Measurements from ENCODE around the gene STARD7.

Gene STARD7

DNA sequence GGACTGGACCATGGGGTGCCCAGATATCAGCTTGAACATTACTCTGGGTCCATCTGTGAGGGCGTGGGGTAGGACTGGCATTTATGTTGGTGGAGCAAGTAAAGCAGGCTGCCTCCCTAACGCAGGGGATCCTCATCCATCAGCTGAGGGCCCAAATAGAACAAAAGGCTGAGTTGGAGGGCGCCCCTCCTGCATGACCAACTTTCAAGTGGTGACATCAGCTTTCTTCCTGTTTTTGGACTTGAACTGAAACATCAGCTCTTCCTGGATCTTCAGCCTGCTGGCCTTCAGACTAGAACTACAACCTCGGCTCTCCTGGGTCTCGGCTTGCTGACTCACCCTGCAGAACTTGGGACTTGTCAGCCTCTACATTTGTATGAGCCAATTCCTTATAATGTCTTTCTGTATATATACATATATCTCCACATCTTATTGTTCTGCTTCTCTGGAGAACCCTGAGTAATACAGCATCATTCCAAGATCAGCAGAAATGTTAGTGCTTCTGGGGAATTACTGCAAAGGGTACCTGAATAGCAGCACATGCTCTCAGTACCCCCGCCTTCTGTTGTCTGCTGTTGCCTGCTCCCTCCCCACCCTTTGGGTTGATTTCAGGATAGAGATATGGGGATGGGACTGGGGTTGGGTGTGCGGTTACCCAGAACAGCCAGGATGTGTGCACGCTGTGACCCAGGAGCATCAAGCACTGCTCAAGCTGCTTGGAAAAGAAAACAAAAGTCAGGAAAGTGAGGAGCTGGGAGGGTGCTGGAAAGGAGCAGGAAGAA is 37.2 kb upstream of the STARD7 start:
- no peaks in the 10 kb centered on the region for H3K4me1 ChIP-seq (ENCODE audit: insufficient read depth, low read length)
- no peaks in the 10 kb centered on the region for H3K36me3 ChIP-seq (ENCODE audit: insufficient read depth, low read length)
- H3K4me3 ChIP-seq (ENCODE audit: low read length) = no peak overlapping the region
- no peaks in the 10 kb centered on the region for H3K9me3 ChIP-seq (ENCODE audit: low read length)
- H2AFZ ChIP-seq (ENCODE audit: low read depth, low read length) = no peak overlapping the region
- no peaks in the 10 kb centered on the region for H3K27me3 ChIP-seq (ENCODE audit: insufficient read depth, low read length)

DNA sequence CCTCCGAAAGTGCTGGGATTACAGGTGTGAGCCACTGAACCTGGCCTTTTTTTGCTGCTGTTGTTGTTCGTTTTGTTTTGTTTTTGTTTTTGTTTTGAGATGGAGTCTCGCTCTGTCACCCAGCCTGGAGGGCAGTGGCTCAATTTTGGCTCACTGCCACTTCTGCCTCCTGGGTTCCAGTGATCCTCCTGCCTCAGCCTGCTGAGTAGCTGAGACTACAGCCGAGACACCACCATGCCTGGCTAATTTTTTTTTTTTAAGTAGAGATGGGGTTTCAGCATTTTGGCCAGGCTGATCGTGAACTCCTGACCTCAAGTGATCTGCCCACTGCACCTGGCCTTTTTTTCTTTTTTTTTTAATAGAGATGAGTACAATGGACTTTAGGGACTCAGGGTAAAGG is 35.2 kb upstream of the STARD7 start:
- H3K27me3 ChIP-seq (ENCODE audit: insufficient read depth, low read length) = no peaks in the 10 kb centered on the region
- H2AFZ ChIP-seq (ENCODE audit: low read depth, low read length) = no peak overlapping the region

DNA sequence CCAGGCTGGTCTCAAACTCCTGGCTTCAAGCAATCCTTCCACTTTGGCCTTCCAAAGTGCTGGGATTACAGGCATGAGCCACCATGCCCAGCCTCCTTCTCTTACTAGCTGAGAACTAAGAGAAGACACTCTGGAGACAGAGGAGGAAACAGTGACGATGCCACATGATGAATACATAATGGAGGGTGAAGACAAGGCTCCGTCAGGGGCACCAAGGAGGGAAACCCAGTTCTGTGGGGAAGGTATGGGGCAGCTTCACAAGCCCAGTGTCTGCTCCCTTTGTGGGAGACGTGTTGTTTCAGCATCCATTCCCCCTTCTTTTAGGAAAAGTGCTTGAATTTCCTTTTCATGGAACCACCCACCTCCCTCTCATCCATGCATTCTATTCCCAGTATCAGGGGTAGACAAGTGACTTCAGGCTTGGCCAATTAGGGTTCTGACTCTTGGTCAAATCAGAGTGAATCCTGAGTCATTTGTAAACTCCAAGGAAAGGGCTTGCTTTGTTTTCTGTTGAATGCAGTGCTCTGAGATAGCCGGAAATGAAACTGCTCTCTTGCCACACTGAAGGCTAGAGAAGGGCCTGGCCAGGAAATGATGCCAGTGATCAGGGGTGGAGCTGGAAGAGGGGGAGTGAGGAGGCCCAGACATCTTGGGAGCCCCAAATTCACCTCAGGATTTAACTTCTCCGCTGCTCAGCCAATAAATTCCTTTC is 33.4 kb upstream of the STARD7 start:
- H2AFZ ChIP-seq (ENCODE audit: low read depth, low read length) = no peak overlapping the region
- H3K4me3 ChIP-seq (ENCODE audit: low read length) = no peak overlapping the region
- H3K9me3 ChIP-seq (ENCODE audit: low read length) = no peaks in the 10 kb centered on the region
- H3K36me3 ChIP-seq (ENCODE audit: insufficient read depth, low read length) = peaks cover 5% of the 10 kb centered on the region
- no peaks in the 10 kb centered on the region for H3K4me1 ChIP-seq (ENCODE audit: insufficient read depth, low read length)
- no peaks in the 10 kb centered on the region for H3K27me3 ChIP-seq (ENCODE audit: insufficient read depth, low read length)

More for the DNA sequence above, 35.2 kb upstream of the STARD7 start:
- no peak overlapping the region for H3K4me3 ChIP-seq (ENCODE audit: low read length)
- H3K9me3 ChIP-seq (ENCODE audit: low read length) = no peaks in the 10 kb centered on the region
- H3K4me1 ChIP-seq (ENCODE audit: insufficient read depth, low read length) = no peaks in the 10 kb centered on the region
- peaks cover 3% of the 10 kb centered on the region for H3K36me3 ChIP-seq (ENCODE audit: insufficient read depth, low read length)

GRCh38 chr2:96241227-96241626 is 32.6 kb upstream of the STARD7 start:
- no peaks in the 10 kb centered on the region for H3K27me3 ChIP-seq (ENCODE audit: insufficient read depth, low read length)
- peaks cover 5% of the 10 kb centered on the region for H3K36me3 ChIP-seq (ENCODE audit: insufficient read depth, low read length)
- H3K4me3 ChIP-seq (ENCODE audit: low read length) = no peak overlapping the region
- no peaks in the 10 kb centered on the region for H3K9me3 ChIP-seq (ENCODE audit: low read length)
- H2AFZ ChIP-seq (ENCODE audit: low read depth, low read length) = no peak overlapping the region
- H3K4me1 ChIP-seq (ENCODE audit: insufficient read depth, low read length) = no peaks in the 10 kb centered on the region

DNA sequence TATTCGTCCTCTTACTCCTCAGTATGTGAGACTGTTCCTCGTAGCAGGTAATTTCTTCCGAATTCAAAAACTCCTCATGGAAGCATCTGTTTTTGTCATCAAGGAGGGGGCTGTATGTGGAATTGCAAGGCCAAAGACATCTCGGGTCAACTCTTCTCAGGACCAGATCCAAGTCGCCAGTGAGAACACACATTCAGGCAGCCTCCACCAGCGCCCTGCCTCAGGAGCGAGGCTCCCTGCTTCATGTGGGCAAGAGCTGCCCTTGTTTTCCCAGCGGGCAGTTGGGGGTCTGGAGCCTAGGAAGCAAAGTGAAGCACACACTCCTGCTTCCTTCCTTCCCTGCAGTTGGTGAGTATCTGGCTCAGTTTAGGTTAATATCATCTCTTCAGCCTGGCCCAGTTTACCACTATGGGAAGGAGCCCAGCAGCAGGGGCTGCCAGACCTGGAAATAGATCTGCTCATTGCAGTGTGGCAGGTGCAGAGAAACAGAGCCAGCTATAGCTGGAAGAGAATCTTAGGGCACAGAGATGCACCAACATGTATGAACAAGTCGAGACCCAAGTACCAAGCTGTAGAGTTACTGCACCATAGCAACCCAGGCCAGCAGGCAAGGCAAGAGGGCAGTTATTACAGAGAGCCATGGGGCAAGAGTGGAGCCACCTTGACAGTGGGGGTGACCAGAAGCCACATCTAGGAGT is 31.9 kb upstream of the STARD7 start:
- no peaks in the 10 kb centered on the region for H3K27me3 ChIP-seq (ENCODE audit: insufficient read depth, low read length)
- no peak overlapping the region for H3K4me3 ChIP-seq (ENCODE audit: low read length)
- H3K9me3 ChIP-seq (ENCODE audit: low read length) = no peaks in the 10 kb centered on the region
- H3K4me1 ChIP-seq (ENCODE audit: insufficient read depth, low read length) = no peaks in the 10 kb centered on the region
- peaks cover 5% of the 10 kb centered on the region for H3K36me3 ChIP-seq (ENCODE audit: insufficient read depth, low read length)
- no peak overlapping the region for H2AFZ ChIP-seq (ENCODE audit: low read depth, low read length)

- no peak overlapping the region for H2AFZ ChIP-seq (ENCODE audit: low read depth, low read length)
- H3K36me3 ChIP-seq (ENCODE audit: insufficient read depth, low read length) = peaks cover 5% of the 10 kb centered on the region
- H3K4me1 ChIP-seq (ENCODE audit: insufficient read depth, low read length) = no peaks in the 10 kb centered on the region
- H3K9me3 ChIP-seq (ENCODE audit: low read length) = no peaks in the 10 kb centered on the region
- H3K27me3 ChIP-seq (ENCODE audit: insufficient read depth, low read length) = no peaks in the 10 kb centered on the region
- no peak overlapping the region for H3K4me3 ChIP-seq (ENCODE audit: low read length)
Observed at GRCh38 chr2:96239745-96240264, 31.2 kb upstream of the STARD7 start.

- H3K9me3 ChIP-seq (ENCODE audit: low read length) = no peaks in the 10 kb centered on the region
- no peak overlapping the region for H3K4me3 ChIP-seq (ENCODE audit: low read length)
- peaks cover 5% of the 10 kb centered on the region for H3K36me3 ChIP-seq (ENCODE audit: insufficient read depth, low read length)
- H3K4me1 ChIP-seq (ENCODE audit: insufficient read depth, low read length) = no peaks in the 10 kb centered on the region
- no peaks in the 10 kb centered on the region for H3K27me3 ChIP-seq (ENCODE audit: insufficient read depth, low read length)
- no peak overlapping the region for H2AFZ ChIP-seq (ENCODE audit: low read depth, low read length)
Observed at GRCh38 chr2:96239091-96239490, 30.5 kb upstream of the STARD7 start.

GRCh38 chr2:96238266-96238665 is 29.6 kb upstream of the STARD7 start:
- H3K4me3 ChIP-seq (ENCODE audit: low read length) = no peak overlapping the region
- no peak overlapping the region for H2AFZ ChIP-seq (ENCODE audit: low read depth, low read length)
- no peaks in the 10 kb centered on the region for H3K27me3 ChIP-seq (ENCODE audit: insufficient read depth, low read length)
- no peaks in the 10 kb centered on the region for H3K9me3 ChIP-seq (ENCODE audit: low read length)
- peaks cover 5% of the 10 kb centered on the region for H3K36me3 ChIP-seq (ENCODE audit: insufficient read depth, low read length)
- H3K4me1 ChIP-seq (ENCODE audit: insufficient read depth, low read length) = no peaks in the 10 kb centered on the region

DNA sequence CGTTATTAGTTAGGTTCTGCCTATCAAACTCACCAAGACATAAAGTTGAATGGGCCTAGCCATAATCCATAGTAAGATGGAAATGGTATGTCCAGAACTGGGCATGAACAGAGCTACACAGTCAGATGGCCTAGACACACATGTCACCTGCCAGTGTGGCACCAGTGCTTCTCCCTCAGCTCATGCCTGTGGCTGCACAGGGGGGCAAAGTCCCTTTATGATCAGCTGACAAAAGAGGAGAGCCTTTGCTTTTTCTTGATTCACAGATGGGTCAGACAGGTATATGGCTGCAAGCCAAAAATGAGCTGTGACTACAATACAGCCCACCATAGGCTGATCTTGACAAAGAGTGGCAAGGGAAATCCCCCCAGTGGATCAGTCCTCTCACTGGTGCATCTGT is 28.3 kb upstream of the STARD7 start:
- Histone ChIP-seq H3K4me1 (ENCODE audit: insufficient read depth, low read length) (no peaks in the 10 kb centered on the region), H3K4me3 (ENCODE audit: low read length) (no peak overlapping the region), H3K27me3 (ENCODE audit: insufficient read depth, low read length) (no peaks in the 10 kb centered on the region), H3K9me3 (ENCODE audit: low read length) (no peaks in the 10 kb centered on the region), H3K36me3 (ENCODE audit: insufficient read depth, low read length) (peaks cover 5% of the 10 kb centered on the region), H2AFZ (ENCODE audit: low read depth, low read length) (no peak overlapping the region)

GRCh38 chr2:96233880-96234316 is 25.3 kb upstream of the STARD7 start:
- no peaks in the 10 kb centered on the region for H3K4me1 ChIP-seq (ENCODE audit: insufficient read depth, low read length)
- no peaks in the 10 kb centered on the region for H3K9me3 ChIP-seq (ENCODE audit: low read length)
- H3K4me3 ChIP-seq (ENCODE audit: low read length) = no peak overlapping the region
- H3K27me3 ChIP-seq (ENCODE audit: insufficient read depth, low read length) = no peaks in the 10 kb centered on the region
- peaks cover 2% of the 10 kb centered on the region for H3K36me3 ChIP-seq (ENCODE audit: insufficient read depth, low read length)
- no peak overlapping the region for H2AFZ ChIP-seq (ENCODE audit: low read depth, low read length)

DNA sequence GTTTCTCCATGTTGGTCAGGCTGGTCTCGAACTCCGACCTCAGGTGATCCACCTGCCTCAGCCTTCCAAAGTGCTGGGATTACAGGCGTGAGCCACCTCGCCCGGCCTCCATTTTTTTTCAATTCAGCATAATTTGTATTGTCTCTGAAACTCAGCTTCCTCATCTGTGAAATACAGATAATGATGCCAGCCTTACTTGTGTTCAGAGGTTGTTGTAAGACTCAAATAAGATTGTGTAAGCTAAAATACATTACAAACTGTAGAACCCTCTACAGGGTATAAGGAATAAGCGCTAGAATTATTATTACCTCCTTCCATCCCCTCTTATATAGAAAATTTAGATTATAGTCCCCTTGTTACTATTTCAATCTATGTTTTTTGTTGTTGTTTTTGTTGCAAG is 24.8 kb upstream of the STARD7 start:
- H3K4me1 ChIP-seq (ENCODE audit: insufficient read depth, low read length) = no peaks in the 10 kb centered on the region
- H3K4me3 ChIP-seq (ENCODE audit: low read length) = no peak overlapping the region
- H3K36me3 ChIP-seq (ENCODE audit: insufficient read depth, low read length) = peaks cover 2% of the 10 kb centered on the region
- H3K9me3 ChIP-seq (ENCODE audit: low read length) = no peaks in the 10 kb centered on the region
- H2AFZ ChIP-seq (ENCODE audit: low read depth, low read length) = no peak overlapping the region
- H3K27me3 ChIP-seq (ENCODE audit: insufficient read depth, low read length) = no peaks in the 10 kb centered on the region

- Histone ChIP-seq H2AFZ (ENCODE audit: low read depth, low read length) (no peak overlapping the region), H3K4me1 (ENCODE audit: insufficient read depth, low read length) (no peaks in the 10 kb centered on the region), H3K4me3 (ENCODE audit: low read length) (no peak overlapping the region), H3K9me3 (ENCODE audit: low read length) (no peaks in the 10 kb centered on the region), H3K27me3 (ENCODE audit: insufficient read depth, low read length) (no peaks in the 10 kb centered on the region), H3K36me3 (ENCODE audit: insufficient read depth, low read length) (no peaks in the 10 kb centered on the region)
Observed at GRCh38 chr2:96231316-96231715, 22.7 kb upstream of the STARD7 start.

- Histone ChIP-seq H3K9me3 (ENCODE audit: low read length) (no peaks in the 10 kb centered on the region), H3K4me1 (ENCODE audit: insufficient read depth, low read length) (no peaks in the 10 kb centered on the region), H2AFZ (ENCODE audit: low read depth, low read length) (no peak overlapping the region), H3K36me3 (ENCODE audit: insufficient read depth, low read length) (no peaks in the 10 kb centered on the region), H3K27me3 (ENCODE audit: insufficient read depth, low read length) (no peaks in the 10 kb centered on the region), H3K4me3 (ENCODE audit: low read length) (no peak overlapping the region)
Observed at GRCh38 chr2:96225016-96225533, 16.4 kb upstream of the STARD7 start.
